ENCODE data around the gene ZNF280D.

- TF ChIP-seq ZFP3 (CRISPR knock-in tag; IDR thresholded peaks at IDR 0.05) (no peak), ZFP30 (CRISPR knock-in tag; IDR thresholded peaks at IDR 0.05) (no peak), PATZ1 (CRISPR knock-in tag; IDR thresholded peaks at IDR 0.05; ENCODE audit: borderline replicate concordance) (no peak), TOX (CRISPR knock-in tag; IDR thresholded peaks at IDR 0.05; ENCODE audit: borderline replicate concordance) (no peak), TSHZ2 (CRISPR knock-in tag; IDR thresholded peaks at IDR 0.05) (no peak), ARNTL (CRISPR knock-in tag; IDR thresholded peaks at IDR 0.05; ENCODE audit: borderline replicate concordance, low read depth) (no peak), CREB5 (CRISPR knock-in tag; IDR thresholded peaks at IDR 0.05; ENCODE audit: low read depth) (no peak), ESRRG (CRISPR knock-in tag; IDR thresholded peaks at IDR 0.05) (no peak), RARB (CRISPR knock-in tag; IDR thresholded peaks at IDR 0.05) (no peak), ZNF565 (CRISPR knock-in tag; conservative IDR thresholded peaks at IDR 0.05; ENCODE audit: low read depth) (no peak), CSDC2 (CRISPR knock-in tag; IDR thresholded peaks at IDR 0.05) (no peak)
These were observed 16.7 kb upstream of the ZNF280D start for GRCh38 chr15:56749982-56750381.
